HG03558 (cell line): Measurements from ENCODE around the gene R3HDML.

Experiments
- ATAC-seq: cut with Tn5 transposase; IDR thresholded peaks from one replicate; pipeline ENCODE4 v1.9.1; 2021; ENCODE audit warnings: moderate number of reproducible peaks; ENCODE audit not compliant: unreplicated experiment; ENCODE audit errors: extremely low read depth

R3HDML gene

DNA sequence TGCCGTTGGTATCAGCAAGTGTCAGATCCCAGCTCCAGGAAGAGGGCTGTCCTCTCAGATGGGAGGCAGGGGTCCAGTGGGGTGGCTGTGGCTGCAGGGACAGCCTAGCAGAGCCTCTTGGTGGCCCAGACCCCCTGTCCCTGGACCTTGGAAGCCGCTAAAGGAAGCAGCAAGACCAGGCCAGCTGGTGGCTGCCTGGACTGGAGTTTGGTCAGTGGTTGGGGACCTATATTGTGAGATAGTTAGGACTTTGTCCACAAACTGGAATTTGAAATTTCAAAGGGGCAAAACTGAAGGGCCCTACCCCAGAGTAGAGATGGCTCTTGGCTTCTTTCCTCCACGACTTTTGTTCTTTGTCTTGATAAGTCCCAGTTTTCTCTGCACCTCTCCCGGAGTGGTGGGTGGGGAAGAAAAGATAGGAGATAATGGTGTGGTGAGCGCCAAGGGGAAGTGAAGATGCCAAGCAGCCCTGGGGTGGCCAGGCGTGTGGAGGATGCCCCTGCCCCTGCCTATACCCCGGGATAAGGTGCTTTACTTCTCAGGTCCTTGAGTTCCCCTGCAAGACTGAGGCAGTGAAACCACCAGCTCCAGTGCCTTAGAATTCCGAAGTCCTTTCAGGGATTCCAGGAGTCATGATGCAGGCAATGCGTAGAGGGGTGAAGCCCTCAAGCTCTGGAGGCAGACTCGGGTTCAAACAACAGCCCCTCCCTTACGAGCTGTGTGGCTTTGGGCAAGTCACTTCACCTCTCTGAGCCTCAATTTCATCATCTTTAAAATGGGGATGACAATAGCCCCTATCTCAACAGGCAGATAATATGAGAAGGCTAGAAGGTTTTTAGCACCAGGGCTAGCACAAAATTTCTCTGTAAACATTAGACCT is 58.9 kb downstream of the R3HDML start:
- ATAC-seq = no peak

DNA sequence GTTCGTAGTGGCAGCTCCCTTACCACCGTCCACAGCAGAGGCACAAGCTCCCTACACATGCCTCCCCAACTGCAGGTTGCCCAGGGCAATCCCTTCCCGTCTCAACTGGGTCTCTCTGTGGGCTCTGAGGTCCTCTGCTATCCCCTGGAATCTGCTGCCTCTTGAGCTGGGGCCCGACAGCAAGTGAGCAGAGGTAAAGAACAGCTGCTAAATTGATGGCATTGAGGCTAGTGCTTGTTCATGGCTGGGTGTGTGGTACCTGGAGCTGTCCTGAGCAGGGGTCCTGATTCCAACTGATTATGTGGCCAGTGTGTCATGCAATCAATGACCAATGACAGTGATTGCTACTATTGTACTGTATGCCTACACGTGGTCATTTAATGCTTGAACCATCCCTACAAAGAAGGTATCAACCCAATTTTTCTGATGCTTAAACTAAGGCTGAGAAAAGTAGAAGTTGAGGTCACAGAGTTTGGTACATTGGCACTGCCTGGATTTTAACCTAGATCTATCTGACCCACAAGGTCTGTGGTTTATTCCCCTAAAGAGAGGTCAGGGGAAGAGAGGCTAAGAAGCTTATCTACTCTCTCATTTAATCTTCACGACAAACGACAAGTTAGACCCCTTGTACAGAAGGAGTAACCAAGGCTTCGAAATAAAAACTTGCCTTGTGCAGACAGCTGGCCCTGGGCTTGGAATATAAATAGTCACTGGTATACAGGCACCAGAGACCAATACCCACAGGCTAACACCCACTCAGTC is 59.7 kb downstream of the R3HDML start:
- ATAC-seq = no peak

DNA sequence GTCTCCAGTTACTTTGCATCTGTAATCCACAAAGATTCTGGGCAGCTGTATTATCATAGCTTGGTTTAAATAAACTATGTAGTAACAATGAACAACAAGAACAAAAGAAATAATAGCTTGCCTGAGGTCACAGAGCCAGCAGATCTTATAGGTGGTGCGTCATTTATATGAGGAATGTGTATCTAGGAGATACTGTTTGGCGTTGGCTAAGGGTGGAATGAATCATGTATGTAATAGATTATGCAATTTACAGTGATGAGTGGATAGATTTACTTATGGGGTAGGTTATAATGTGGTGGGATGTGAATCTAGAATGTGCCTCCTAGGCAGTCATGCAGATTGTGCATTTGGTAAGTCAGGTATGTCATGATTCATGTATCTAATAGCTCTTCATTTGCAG is 61.5 kb downstream of the R3HDML start:
- ATAC-seq = no peak

DNA sequence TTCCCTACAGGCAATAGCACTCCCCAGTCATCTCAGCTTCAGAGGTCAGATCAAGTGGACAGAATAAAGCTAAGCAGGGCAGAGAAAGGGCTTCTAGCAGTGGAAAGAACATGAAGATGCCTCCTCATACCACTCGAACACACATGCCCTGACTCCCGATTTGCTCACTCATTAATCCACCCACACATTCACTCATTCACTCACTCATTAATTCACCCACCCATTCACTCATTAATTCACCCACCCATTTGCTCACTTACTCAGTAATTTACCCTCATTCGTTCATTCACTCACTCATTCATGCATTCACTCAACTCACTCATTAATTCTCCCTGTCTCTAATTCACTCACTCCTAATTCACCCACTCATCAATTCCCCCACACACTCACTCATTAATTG is 62.6 kb downstream of the R3HDML start:
- no peak for ATAC-seq

DNA sequence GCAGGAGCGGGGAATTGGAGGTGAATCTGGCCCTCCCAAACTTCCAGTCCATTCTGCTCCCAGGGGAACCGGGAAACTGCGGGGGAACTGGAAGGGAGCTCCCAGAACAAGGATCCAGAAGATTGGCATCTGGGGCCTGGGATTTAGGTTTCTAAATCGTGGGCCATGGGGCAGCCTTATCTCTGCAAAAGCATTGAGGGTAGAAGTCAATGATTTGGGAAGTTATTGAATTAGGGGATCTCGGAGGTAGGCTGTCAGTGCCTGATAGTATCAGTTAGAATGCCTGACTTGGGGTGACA is 63.8 kb downstream of the R3HDML start:
- ATAC-seq = no peak
